HCEC 1CT (cell line): Measurements from ENCODE around the gene MEF2B.
"Not testable (repeated sequence)": the region's sequence is repeated elsewhere in the genome, so short reads cannot be mapped to it uniquely, and the experiment has no call there.

Experiments used
- DNase-seq: peaks from one replicate; pipeline ENCODE4 v3.0.0-alpha.2; 2017

MEF2B gene

DNA sequence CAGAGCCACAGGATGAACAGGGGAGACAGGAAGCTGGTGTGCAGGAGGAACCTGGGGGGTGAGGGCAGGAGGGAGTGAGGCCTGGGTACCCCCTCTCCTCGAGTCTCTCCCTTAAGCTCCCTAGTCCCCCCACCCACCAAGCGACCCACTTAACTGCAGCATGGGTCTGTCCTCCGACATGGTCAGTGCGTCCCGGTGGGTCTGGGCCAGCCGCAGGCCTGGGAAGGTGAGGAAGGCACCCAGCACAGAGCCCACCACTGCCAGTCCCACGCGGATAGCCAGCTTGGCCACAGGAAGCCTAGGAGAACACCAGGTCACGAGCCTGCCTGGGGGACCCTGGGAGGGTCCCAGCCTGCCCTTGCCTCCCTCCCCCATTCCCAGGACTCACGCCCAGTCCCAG lies 48.7 kb downstream of the MEF2B start:
- DNase-seq = no peak

DNA sequence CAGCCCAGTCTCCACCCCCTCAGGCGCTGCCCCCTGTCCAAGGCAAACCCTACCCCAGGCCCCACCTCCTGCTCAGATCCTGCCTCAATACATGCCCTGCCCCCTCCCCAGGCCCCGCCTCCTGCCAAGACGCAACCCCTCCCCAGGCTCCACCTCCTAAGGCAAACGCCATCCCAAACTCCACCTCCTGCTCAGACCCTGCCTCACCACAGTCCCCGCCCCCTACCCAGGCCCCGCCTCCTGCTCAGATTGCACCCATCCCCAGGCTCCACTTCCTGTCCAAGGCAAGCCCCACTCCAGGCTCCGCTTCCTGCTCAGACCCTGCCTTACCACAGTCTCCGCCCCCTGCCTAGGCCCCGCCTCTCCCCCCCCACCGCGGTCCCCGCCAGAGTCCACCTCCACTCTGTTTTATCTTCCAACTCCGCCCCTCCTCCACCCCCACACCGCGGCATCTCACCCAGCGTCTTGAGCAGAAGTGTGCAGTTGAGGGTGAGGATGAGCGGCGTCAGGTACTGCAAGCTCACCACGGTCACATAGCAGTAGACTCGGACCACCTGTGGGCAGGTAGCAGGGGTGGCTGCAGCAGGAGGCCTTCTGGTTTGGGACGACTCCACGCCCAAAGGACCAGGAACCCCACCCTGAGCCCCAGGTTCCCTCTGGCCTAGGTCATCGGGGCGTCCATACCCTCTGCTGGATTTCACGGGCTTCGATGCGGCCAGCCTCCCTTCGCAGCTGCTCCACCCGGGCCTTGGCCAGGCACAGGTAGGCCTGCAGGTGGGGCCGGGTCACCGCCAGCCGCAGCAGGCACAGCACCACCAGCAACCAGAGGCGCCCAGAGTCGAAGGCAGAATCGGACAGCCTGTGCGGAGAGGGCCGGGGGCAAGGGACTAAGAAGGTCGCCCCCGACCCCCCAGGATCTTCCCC lies 49.5 kb downstream of the MEF2B start:
- DNase-seq = peak; percentile 34

DNA sequence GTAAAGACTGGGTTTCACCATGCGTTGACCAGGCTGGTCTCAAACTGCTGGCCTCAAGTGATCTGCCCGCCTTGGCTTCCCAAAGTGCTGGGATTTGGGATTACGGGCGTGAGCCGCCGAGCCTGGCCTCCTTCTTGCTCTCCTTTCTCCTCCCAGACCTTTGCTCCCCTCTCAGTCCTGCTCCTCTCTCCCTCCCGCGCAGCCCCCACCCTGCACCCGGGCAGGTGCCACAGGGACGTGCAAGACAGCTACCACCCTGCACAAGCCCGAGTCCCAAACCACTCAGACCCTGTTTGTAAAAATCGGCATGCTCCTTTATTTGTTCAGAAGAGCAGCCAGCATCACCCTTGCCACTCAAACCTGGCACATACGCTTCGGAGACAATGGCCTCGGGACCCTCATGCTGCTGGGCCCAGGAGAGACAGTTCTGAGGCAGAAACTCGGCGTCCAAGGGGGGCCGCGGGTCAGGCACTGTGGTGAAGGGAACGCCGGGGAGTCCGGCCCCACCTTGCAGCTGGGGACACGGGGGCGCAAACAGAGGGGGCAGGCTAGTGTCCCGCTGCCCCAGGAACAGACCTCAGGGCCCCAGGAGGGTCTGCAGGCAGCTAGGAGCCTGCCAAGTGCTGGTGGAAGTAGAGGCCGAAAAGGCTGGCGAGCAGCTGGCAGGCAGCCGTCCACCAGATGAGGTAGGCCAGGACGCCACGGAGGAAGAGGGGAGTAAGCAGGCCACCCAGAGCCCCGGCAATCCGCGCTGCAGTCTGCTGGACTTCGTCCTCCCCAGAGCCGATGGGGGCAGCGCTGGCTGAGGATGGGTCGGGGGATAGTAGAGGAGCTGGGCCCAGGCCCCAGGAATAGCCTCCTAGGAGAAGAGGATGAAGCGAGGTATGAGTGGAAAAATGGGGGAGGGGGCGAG lies 50.5 kb downstream of the MEF2B start:
- DNase-seq = no peak

DNA sequence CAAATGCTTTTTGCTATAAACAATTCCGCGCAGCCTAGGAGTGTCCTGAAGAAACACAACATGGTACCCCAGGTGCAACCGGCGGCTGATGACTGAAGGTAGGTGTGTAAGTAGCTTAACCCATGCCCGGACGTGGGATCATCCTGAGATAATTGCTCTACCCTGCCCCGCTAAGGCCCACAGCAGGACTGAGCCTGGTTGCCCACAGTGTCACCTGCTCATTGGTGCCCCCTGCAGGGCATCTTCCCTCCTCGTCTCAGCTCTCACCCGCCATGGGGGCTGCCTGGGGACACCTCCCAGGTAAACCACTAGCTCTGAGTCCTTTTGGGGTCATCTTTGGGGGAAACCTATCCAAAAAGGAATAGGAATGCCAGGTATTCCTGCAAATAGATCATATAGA lies 54.1 kb downstream of the MEF2B start:
- peak; percentile 15 for DNase-seq

DNA sequence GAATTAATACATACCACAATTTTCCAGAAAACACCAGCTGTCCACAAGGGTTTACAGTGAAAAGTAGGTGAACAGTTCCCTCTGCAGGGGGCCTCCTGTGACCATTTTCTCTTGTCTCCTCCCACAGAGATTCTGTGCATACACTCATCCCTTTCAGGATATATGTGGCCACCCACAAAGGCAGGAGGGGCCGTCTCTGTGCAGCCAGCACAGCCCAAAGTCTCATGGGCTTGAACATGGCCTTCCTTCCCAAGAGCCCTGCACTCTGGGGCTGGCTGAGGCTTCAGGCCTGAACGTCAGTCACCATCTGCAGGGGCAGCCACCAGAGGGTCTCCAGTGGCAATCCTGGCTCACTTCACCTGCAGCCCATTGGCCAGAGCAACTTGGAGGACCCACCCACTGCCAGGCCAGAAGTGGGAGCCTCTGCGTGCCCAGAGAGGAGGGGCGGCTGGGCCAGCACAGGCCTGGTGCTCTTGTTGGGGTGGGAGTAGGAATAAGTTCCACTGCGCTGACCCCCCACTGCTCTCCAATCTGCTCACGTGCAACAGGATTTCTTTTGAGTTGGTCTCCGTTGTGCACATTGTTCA lies 56.9 kb downstream of the MEF2B start:
- DNase-seq = peak; percentile 37

DNA sequence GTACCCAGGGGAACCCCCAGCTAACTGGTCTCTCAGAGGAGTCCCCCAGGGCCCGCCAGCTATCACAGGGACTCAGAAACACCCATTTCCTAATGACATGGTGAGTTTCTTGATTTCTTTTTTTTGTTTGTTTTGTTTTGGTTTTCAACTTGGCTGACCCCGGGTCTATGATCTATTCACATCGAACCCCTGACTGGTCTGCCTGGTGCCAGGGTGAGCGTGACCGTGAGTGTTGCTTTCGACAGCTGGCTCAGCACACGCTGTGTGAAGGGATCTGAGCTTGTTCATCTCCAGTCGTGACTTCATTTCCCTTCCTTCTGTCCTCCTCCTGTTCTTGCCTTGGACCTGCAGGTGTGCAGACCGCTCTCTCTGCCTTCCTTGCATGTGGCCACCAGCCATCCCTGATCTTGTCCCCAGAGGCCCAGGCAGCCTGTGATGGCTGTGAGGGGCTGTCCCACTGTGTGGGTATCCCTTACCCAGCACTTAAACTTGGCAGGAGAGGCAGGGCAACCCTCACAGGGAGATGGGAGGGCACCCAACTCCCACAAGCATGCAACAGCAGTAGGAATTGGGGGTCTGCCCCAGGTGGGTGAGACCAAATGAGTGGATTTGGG lies 58.0 kb downstream of the MEF2B start:
- DNase-seq = no peak

DNA sequence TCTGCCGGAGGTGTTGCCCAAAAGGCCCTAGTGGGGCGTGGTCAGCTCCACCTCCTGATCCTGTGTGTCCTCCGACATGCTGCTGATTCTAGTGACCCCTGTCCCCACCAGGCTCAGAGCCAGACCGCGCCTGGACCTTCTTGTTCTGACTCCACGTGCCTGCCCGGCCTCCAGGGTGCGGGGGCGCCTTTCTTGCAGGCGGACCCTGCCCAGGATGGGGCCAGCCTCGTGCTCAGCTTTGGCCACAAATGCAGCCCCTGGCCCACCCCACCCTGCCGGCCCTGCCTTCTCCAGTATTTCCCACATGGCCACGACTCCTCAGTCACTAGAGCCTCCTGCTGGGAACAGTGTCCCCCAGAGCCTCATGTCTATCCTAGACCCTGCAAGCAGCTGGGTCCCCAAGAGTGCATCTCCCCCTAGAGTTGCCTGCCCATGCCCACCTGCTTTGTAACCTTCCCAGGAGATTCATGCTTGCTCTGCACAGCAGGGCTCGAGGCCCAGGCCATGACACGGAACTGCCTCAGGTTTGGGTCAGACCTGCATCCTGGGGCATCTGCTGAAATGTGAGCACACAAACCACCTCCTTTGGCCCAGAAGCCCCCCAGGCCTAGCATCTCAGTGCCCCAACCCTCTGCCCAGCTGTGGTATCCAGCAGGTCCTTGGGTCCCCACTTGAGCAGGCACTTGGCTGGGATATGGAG lies 58.8 kb downstream of the MEF2B start:
- DNase-seq = no peak

DNA sequence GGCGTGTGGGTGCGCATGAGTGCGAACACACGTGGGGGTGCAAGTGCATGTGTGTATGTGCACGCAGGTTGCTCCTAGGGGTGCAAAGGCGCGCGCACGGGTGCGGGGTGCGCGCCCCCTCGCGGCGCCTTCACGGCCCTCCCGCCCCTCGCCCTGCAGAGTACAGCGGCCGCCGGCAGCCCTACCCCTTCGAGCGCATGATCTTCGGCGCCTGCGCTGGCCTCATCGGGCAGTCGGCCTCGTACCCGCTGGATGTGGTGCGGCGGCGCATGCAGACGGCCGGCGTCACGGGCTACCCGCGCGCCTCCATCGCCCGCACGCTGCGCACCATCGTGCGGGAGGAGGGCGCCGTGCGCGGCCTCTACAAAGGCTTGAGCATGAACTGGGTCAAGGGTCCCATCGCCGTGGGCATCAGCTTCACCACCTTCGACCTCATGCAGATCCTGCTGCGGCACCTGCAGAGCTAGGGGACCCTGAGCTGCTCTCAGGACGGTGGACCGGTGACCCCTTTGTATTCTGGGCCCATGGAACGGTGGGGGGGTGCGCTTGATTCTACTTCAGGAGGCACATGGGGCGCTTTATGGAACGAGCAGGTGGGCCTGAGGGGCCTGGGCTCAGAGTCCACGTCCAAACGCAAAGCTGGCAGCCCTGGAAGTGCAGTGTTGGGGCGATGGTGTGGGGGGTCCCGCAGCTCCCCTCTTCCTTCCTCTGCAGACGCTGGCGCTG lies 59.5 kb downstream of the MEF2B start:
- DNase-seq = no peak

DNA sequence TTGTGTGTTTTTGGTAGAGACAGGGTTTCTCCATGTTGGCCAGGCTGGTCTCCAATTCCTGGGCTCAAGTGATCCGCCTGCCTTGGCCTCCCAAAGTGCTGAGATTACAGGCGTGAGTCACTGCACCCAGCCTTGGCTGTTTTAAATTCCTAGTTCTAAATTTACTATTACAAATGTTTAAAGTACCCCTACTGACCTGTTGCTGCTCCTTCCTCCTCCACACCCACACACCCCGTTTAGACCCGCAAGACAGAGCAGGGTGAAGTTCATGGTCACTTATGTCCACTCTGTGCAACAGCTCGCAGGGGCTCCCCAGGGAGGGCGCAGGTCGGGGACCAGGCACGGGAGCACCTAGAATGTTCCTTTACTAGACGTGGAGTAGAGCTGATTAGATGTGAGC lies 60.5 kb downstream of the MEF2B start:
- DNase-seq = peak; percentile 17

DNA sequence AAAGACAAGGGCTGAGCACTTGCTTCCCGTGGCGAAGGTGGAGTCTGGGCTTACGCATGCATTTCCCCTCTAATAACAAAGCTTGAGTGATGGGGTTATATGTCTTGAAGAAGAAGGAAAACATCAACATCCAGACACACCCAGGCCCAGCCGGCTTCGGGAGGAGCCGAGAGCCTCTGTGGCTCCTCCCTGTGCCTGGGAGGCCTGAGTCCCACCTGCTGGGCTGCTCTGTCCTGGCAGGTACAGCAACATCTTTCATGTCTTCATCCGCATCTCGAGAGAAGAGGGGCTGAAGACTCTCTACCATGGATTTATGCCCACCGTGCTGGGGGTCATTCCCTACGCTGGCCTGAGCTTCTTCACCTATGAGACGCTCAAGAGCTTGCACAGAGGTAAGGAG lies 62.4 kb downstream of the MEF2B start:
- no peak for DNase-seq

DNA sequence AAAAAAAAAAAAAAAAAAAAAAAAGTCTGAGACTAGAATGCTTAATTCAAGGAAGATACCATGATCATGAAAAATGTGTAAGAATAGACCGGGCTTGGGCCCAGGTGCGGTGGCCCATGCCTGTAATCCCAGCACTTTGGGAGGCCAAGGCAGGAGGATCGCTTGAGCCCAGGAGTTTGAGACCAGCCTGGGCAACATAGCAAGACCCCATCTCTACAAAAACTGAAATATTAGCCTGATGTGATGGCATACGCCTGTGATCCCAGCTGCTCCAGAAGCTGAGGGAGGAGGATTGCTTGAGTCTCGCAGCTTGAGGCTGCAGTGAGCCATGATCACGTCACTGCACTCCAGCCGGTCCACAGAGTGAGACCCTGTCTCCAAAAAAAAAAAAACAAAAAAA lies 63.1 kb downstream of the MEF2B start:
- DNase-seq = not testable (repeated sequence)

DNA sequence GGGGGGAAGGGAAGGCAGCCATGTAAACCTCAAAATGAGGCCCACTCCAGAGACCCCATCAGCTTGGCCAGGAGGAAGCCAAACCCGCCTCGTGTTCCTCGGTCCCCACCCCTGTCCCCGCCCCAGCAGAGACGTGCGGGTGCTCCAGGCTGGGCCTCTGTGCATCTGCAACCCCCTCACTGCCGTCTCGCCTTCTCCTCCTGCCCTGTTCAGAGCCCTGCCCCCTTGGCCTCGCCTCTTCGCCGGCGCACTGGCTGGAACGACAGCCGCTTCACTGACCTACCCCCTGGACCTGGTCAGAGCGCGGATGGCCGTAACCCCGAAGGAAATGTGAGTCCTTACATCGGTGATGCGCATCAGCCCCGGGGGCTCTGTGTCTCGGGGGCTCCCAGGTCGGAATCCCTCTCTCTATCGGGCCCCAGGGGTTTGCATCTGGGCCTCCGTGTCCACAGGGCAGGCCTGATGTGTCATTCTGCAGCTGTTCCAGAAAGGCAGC lies 64.0 kb downstream of the MEF2B start:
- no peak for DNase-seq

DNA sequence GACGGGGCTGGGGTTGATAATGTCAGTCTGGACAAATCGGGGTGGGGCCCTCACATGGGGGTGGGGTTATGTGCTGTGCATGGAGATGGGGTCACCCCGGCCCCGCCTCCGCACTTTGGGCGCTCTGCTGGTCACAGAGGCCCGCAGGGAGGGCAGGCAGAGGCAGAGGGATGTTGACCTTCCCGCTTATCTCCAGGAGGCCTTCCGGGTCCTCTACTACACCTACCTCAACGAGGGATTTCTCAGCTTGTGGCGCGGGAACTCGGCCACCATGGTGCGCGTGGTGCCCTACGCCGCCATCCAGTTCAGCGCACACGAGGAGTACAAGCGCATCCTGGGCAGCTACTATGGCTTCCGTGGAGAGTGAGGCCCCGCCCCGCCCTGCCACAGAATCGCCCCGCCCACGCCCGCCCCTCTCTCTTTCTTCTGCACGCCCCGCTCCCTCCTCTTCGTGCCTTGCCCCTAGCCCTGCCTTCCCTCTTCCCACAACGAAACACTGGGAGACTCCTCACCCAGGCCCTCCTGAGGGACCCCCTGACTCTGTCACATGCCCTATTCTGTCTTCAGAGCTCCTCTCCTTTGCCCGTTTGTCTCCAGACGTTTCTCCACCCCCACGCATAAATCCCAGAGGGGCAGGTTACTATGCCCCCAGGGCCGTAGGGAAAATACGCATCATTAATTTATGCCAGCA lies 64.6 kb downstream of the MEF2B start:
- peak; percentile 40 for DNase-seq

DNA sequence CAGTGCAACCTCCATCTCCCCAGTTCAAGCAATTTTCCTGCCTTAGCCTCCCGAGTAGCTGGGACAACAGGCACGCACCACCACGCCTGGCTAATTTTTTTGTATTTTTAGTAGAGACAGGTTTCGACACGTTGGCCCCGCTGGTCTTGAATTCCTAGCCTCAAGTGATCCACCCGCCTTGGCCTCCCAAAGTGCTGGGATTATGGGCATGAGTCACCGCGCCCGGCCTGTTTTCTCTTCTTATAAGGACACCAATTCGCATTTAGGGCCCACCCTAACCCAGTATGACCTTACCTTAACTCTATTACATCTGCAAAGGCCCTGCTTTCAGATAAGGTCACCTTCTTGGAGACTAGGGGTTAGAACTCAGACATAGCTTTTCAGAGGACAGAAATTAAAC lies 66.9 kb downstream of the MEF2B start:
- no peak for DNase-seq

DNA sequence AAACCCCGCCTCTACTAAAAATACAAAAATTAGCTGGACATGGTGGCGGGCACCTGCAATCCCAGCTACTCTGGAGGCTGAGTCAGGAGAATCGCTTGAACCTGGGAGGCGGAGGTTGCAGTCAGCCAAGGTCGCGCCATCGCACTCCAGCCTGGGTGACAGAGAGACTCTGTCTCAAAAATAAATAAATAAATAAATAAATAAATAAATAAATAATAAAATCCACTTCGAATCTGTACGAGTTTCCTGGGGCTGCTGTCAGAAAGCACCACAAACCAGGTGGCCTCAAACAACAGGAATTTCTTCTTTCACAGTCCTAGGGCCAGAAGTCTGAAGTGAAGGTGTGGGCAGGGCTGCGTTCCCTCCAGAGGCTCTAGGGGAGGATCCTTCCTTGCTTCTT lies 67.5 kb downstream of the MEF2B start:
- not testable (repeated sequence) for DNase-seq

DNA sequence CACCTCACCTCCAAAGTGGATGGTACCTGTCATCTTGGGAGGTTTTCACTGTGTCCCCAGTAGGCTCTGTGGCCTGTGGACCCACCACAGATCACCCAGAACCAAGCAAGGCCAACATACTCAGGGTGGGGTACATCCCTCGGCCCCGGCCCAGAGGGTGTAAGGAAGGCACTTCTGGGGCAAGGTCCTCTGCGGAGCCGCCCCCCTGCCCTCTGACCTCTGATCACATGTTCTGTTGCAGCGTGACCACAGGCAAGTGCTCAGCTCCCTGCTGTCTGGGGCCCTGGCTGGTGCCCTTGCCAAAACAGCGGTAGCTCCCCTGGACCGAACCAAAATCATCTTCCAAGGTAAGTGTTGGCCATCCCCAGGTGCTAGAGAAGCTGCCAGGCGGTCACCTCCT lies 68.5 kb downstream of the MEF2B start:
- no peak for DNase-seq

DNA sequence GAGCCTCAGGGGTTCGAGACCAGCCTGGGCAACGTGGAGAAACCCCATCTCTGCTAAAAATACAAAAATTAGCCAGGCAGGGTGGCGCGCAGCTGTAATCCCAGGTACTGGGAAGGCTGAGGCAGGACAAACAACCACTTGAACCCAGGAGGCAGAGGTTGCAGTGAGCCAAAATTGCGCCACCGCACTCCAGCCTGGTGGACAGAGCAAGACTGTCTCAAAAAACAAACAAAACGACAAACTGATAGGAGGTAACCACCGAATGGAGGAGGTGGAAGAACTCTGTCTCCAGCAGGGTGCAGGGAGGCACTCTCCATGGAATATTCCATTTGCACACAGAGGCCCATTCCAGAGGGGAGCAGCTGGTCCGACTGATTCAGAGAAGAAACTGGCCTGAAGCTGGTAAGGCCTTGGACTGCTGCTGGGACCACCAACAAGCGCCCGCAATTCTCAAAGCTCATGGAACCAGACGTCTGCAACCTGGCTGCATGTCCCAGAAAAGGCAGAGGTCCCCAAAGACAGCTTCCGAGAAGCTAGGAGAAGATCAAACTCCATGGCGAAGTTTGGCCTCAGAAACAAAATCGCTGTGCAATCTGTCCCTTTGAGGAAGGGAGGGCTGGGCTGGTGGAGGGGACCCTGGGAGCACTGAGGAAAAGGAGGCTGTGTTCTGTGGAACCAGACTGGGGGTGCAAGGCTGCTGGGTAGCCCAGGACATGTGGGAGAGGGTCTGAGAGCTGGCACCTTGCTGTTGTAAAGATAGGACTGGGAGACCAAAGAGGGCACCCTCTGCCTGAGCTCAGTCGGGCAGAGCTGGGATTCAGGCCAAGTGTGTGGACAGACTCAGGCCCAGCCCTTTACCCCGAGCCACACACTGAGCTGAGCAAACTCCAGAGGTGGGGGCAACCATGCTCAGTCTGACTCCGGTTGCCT lies 71.1 kb downstream of the MEF2B start:
- no peak for DNase-seq

DNA sequence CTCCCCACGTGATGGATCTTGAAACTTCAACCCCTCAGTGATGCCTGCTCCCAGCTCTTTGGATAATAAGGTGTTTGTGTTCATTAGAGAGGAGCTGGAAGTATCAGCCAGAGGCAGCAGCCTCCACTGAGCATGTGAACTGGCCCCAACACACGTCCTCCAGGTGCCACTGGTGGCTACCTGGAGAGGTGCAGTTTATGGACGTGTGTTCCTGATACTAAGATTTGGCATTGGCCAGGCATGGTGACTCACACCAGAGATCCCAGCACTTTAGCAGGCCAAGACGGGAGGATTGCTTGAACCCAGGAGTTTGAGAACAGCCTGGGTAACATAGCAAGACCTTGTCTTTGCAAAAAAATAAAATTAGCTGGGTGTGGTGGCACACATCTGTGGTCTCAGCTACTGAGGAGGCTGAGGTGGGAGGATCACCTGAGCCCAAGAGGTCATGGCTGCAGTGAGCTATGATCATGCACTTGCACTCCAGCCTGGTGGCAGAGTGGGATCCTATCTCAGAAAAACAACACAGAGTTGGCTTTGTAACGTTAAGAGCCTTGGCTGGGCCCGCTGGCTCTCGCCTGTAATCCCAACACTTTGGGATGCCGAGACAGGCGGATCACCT lies 71.9 kb downstream of the MEF2B start:
- DNase-seq = no peak
